ENCODE data around the gene RPS6KA1.
A peak's percentile ranks its signal among the peaks of the same experiment; 100 is the strongest.

Gene RPS6KA1

GRCh38 chr1:26546375-26546774 is 16.8 kb downstream of the RPS6KA1 start:
- no peak overlapping the region for H3K9ac ChIP-seq (ENCODE audit: low read length)
- no peaks in the 10 kb centered on the region for H3K4me1 ChIP-seq (ENCODE audit: control insufficient read depth, insufficient read depth, low read length)
- H3K36me3 ChIP-seq (ENCODE audit: control insufficient read depth, insufficient read depth, low read length): no peaks in the 10 kb centered on the region
- no peaks in the 10 kb centered on the region for H3K27me3 ChIP-seq (ENCODE audit: control insufficient read depth, insufficient read depth, low read length)
- H3K27ac ChIP-seq (ENCODE audit: low read depth, low read length): no peak overlapping the region
- H3K4me3 ChIP-seq (ENCODE audit: low read length): peak overlapping the region; percentile 58

- Histone ChIP-seq H3K27ac (ENCODE audit: low read depth, low read length) (no peak overlapping the region), H3K4me3 (ENCODE audit: low read length) (no peak overlapping the region), H3K4me1 (ENCODE audit: control insufficient read depth, insufficient read depth, low read length) (no peaks in the 10 kb centered on the region)
Measured at GRCh38 chr1:26546819-26547218, 17.3 kb downstream of the RPS6KA1 start.

GRCh38 chr1:26548841-26549240 is 19.3 kb downstream of the RPS6KA1 start:
- no peaks in the 10 kb centered on the region for H3K36me3 ChIP-seq (ENCODE audit: control insufficient read depth, insufficient read depth, low read length)

More at GRCh38 chr1:26546819-26547218, 17.3 kb downstream of the RPS6KA1 start:
- Histone ChIP-seq H3K27me3 (ENCODE audit: control insufficient read depth, insufficient read depth, low read length) (no peaks in the 10 kb centered on the region), H3K9ac (ENCODE audit: low read length) (no peak overlapping the region), H3K36me3 (ENCODE audit: control insufficient read depth, insufficient read depth, low read length) (no peaks in the 10 kb centered on the region)

GRCh38 chr1:26550946-26551345 is 21.4 kb downstream of the RPS6KA1 start:
- Histone ChIP-seq H3K36me3 (ENCODE audit: control insufficient read depth, insufficient read depth, low read length) (no peaks in the 10 kb centered on the region), H3K27ac (ENCODE audit: low read depth, low read length) (no peak overlapping the region), H3K27me3 (ENCODE audit: control insufficient read depth, insufficient read depth, low read length) (no peaks in the 10 kb centered on the region), H3K4me1 (ENCODE audit: control insufficient read depth, insufficient read depth, low read length) (no peaks in the 10 kb centered on the region), H3K9ac (ENCODE audit: low read length) (no peak overlapping the region), H3K4me3 (ENCODE audit: low read length) (no peak overlapping the region)

More at GRCh38 chr1:26548841-26549240, 19.3 kb downstream of the RPS6KA1 start:
- no peak overlapping the region for H3K9ac ChIP-seq (ENCODE audit: low read length)
- no peaks in the 10 kb centered on the region for H3K4me1 ChIP-seq (ENCODE audit: control insufficient read depth, insufficient read depth, low read length)
- no peaks in the 10 kb centered on the region for H3K27me3 ChIP-seq (ENCODE audit: control insufficient read depth, insufficient read depth, low read length)
- no peak overlapping the region for H3K4me3 ChIP-seq (ENCODE audit: low read length)
- no peak overlapping the region for H3K27ac ChIP-seq (ENCODE audit: low read depth, low read length)

- no peaks in the 10 kb centered on the region for H3K27me3 ChIP-seq (ENCODE audit: control insufficient read depth, insufficient read depth, low read length)
- H3K36me3 ChIP-seq (ENCODE audit: control insufficient read depth, insufficient read depth, low read length): peaks cover 2% of the 10 kb centered on the region
- no peak overlapping the region for H3K4me3 ChIP-seq (ENCODE audit: low read length)
- H3K27ac ChIP-seq (ENCODE audit: low read depth, low read length): no peak overlapping the region
- no peaks in the 10 kb centered on the region for H3K4me1 ChIP-seq (ENCODE audit: control insufficient read depth, insufficient read depth, low read length)
- no peak overlapping the region for H3K9ac ChIP-seq (ENCODE audit: low read length)
Measured at GRCh38 chr1:26552720-26553119, 23.2 kb downstream of the RPS6KA1 start.

- H3K9ac ChIP-seq (ENCODE audit: low read length): no peak overlapping the region
- no peaks in the 10 kb centered on the region for H3K4me1 ChIP-seq (ENCODE audit: control insufficient read depth, insufficient read depth, low read length)
- peaks cover 6% of the 10 kb centered on the region for H3K36me3 ChIP-seq (ENCODE audit: control insufficient read depth, insufficient read depth, low read length)
- H3K27me3 ChIP-seq (ENCODE audit: control insufficient read depth, insufficient read depth, low read length): no peaks in the 10 kb centered on the region
- no peak overlapping the region for H3K4me3 ChIP-seq (ENCODE audit: low read length)
- no peak overlapping the region for H3K27ac ChIP-seq (ENCODE audit: low read depth, low read length)
Measured at GRCh38 chr1:26553942-26554682, 24.6 kb downstream of the RPS6KA1 start.

- Histone ChIP-seq H3K36me3 (ENCODE audit: control insufficient read depth, insufficient read depth, low read length) (peaks cover 6% of the 10 kb centered on the region), H3K27ac (ENCODE audit: low read depth, low read length) (no peak overlapping the region), H3K9ac (ENCODE audit: low read length) (no peak overlapping the region), H3K27me3 (ENCODE audit: control insufficient read depth, insufficient read depth, low read length) (no peaks in the 10 kb centered on the region), H3K4me1 (ENCODE audit: control insufficient read depth, insufficient read depth, low read length) (no peaks in the 10 kb centered on the region), H3K4me3 (ENCODE audit: low read length) (no peak overlapping the region)
Measured at GRCh38 chr1:26554781-26555180, 25.2 kb downstream of the RPS6KA1 start.

- no peak overlapping the region for H3K9ac ChIP-seq (ENCODE audit: low read length)
- H3K27ac ChIP-seq (ENCODE audit: low read depth, low read length): no peak overlapping the region
- no peaks in the 10 kb centered on the region for H3K27me3 ChIP-seq (ENCODE audit: control insufficient read depth, insufficient read depth, low read length)
- no peak overlapping the region for H3K4me3 ChIP-seq (ENCODE audit: low read length)
- no peaks in the 10 kb centered on the region for H3K4me1 ChIP-seq (ENCODE audit: control insufficient read depth, insufficient read depth, low read length)
- peaks cover 7% of the 10 kb centered on the region for H3K36me3 ChIP-seq (ENCODE audit: control insufficient read depth, insufficient read depth, low read length)
Measured at GRCh38 chr1:26555550-26555981, 26.0 kb downstream of the RPS6KA1 start.

GRCh38 chr1:26556111-26556510 is 26.6 kb downstream of the RPS6KA1 start:
- no peaks in the 10 kb centered on the region for H3K4me1 ChIP-seq (ENCODE audit: control insufficient read depth, insufficient read depth, low read length)
- peaks cover 11% of the 10 kb centered on the region for H3K36me3 ChIP-seq (ENCODE audit: control insufficient read depth, insufficient read depth, low read length)
- H3K27ac ChIP-seq (ENCODE audit: low read depth, low read length): no peak overlapping the region
- no peak overlapping the region for H3K9ac ChIP-seq (ENCODE audit: low read length)
- no peak overlapping the region for H3K4me3 ChIP-seq (ENCODE audit: low read length)
- H3K27me3 ChIP-seq (ENCODE audit: control insufficient read depth, insufficient read depth, low read length): no peaks in the 10 kb centered on the region

GRCh38 chr1:26557008-26557407 is 27.4 kb downstream of the RPS6KA1 start:
- Histone ChIP-seq H3K4me3 (ENCODE audit: low read length) (no peak overlapping the region), H3K27ac (ENCODE audit: low read depth, low read length) (no peak overlapping the region), H3K27me3 (ENCODE audit: control insufficient read depth, insufficient read depth, low read length) (no peaks in the 10 kb centered on the region), H3K36me3 (ENCODE audit: control insufficient read depth, insufficient read depth, low read length) (peaks cover 11% of the 10 kb centered on the region), H3K4me1 (ENCODE audit: control insufficient read depth, insufficient read depth, low read length) (no peaks in the 10 kb centered on the region), H3K9ac (ENCODE audit: low read length) (no peak overlapping the region)

GRCh38 chr1:26558685-26559048 is 29.1 kb downstream of the RPS6KA1 start:
- no peak overlapping the region for H3K4me3 ChIP-seq (ENCODE audit: low read length)
- H3K27me3 ChIP-seq (ENCODE audit: control insufficient read depth, insufficient read depth, low read length): no peaks in the 10 kb centered on the region
- H3K4me1 ChIP-seq (ENCODE audit: control insufficient read depth, insufficient read depth, low read length): no peaks in the 10 kb centered on the region
- H3K27ac ChIP-seq (ENCODE audit: low read depth, low read length): no peak overlapping the region
- peaks cover 11% of the 10 kb centered on the region for H3K36me3 ChIP-seq (ENCODE audit: control insufficient read depth, insufficient read depth, low read length)
- no peak overlapping the region for H3K9ac ChIP-seq (ENCODE audit: low read length)

GRCh38 chr1:26560403-26560780 is 30.8 kb downstream of the RPS6KA1 start:
- Histone ChIP-seq H3K9ac (ENCODE audit: low read length) (no peak overlapping the region), H3K27ac (ENCODE audit: low read depth, low read length) (no peak overlapping the region), H3K4me3 (ENCODE audit: low read length) (no peak overlapping the region), H3K36me3 (ENCODE audit: control insufficient read depth, insufficient read depth, low read length) (peaks cover 11% of the 10 kb centered on the region), H3K27me3 (ENCODE audit: control insufficient read depth, insufficient read depth, low read length) (no peaks in the 10 kb centered on the region), H3K4me1 (ENCODE audit: control insufficient read depth, insufficient read depth, low read length) (no peaks in the 10 kb centered on the region)

- H3K27me3 ChIP-seq (ENCODE audit: control insufficient read depth, insufficient read depth, low read length): no peaks in the 10 kb centered on the region
- H3K36me3 ChIP-seq (ENCODE audit: control insufficient read depth, insufficient read depth, low read length): peaks cover 8% of the 10 kb centered on the region
- no peak overlapping the region for H3K27ac ChIP-seq (ENCODE audit: low read depth, low read length)
- H3K4me3 ChIP-seq (ENCODE audit: low read length): no peak overlapping the region
- no peaks in the 10 kb centered on the region for H3K4me1 ChIP-seq (ENCODE audit: control insufficient read depth, insufficient read depth, low read length)
- H3K9ac ChIP-seq (ENCODE audit: low read length): no peak overlapping the region
Measured at GRCh38 chr1:26570287-26570686, 40.7 kb downstream of the RPS6KA1 start.

Measured in rectal smooth muscle tissue (tissue), 1 donor.